Endothelial cell of umbilical vein (primary cell): ENCODE measurements around the gene PLEKHG5. TPM values are rescaled to one million over a fixed set of nuclear protein-coding genes. Genes with fewer than 3 reads are reported as not detected.

ENCODE experiments used
- BruUV-seq: library from RNA; stranded (reverse); fragments of 400-500 nt; replicated peaks from 2 replicates; lab custom pipeline; 2021; lab: Mats Ljungman, UMichigan
- CTCF ChIA-PET: fragments of 300-600, 350-600 bp; sonication (Branson Sonifier 250); formaldehyde crosslinking; loops from one replicate; lab custom pipeline; 2021; ENCODE audit warnings: antibody characterized with exemption, inconsistent platforms; lab: Charles Lee
- POLR2A ChIA-PET: fragments of 300-600, 350-600 bp; sonication (Branson Sonifier 250); formaldehyde crosslinking; loops from one replicate; lab custom pipeline; 2021; ENCODE audit warnings: antibody characterized with exemption, inconsistent platforms; lab: Charles Lee
- DNase-seq: peaks from one replicate; pipeline ENCODE4 v3.0.0-alpha.2; 2011; ENCODE audit warnings: low read depth, low spot score
- FAIRE-seq: peaks from 2 replicates; lab custom pipeline; 2011; peaks lifted over from hg19 to GRCh38; lab: Jason Lieb, UNC
- H2AFZ ChIP-seq: 2 replicates; pipeline ENCODE4 v1.6.0; 2012; ENCODE audit warnings: low read depth, low read length, control low read depth, inconsistent platforms
- H3K27ac ChIP-seq: 2 replicates; pipeline ENCODE4 v1.5.1; 2011; ENCODE audit warnings: low read depth, mild to moderate bottlenecking, control low read depth, low read length, moderate library complexity; ENCODE audit not compliant: insufficient read depth
- H3K27me3 ChIP-seq, 2 experiments: 2 replicates each; pipeline versions ENCODE4 v1.6.0 to v1.6.1; 2011; ENCODE audit warnings: low read length in 2 of 2, mixed read lengths in 1 of 2; ENCODE audit not compliant: control insufficient read depth in 2 of 2, insufficient read depth in 2 of 2
- H3K36me3 ChIP-seq, 2 experiments: 2 replicates in 1 of 2; 3 replicates in 1 of 2; pipeline ENCODE4 v1.5.1; 2011; ENCODE audit warnings: low read length in 2 of 2, mild to moderate bottlenecking in 1 of 2, moderate library complexity in 1 of 2; ENCODE audit not compliant: control insufficient read depth in 2 of 2, insufficient read depth in 2 of 2; ENCODE audit errors: extremely low read depth in 1 of 2
- H3K4me1 ChIP-seq: 3 replicates; pipeline ENCODE4 v1.5.1; 2011; ENCODE audit warnings: mild to moderate bottlenecking, low read length; ENCODE audit not compliant: control insufficient read depth, insufficient read depth; ENCODE audit errors: extremely low read depth
- H3K4me2 ChIP-seq: 2 replicates; pipeline ENCODE4 v1.6.1; 2011; ENCODE audit warnings: low read length, control low read depth, mixed read lengths; ENCODE audit not compliant: insufficient read depth
- H3K4me3 ChIP-seq, 3 experiments: fragments of 200-600 bp in 1 of 3; sonication (generic), shearing (Covaris generic) in 1 of 3; replicated peaks in 1 of 3; 2 replicates each; pipeline ENCODE4 v1.5.1; 2011 to 2016; ENCODE audit warnings: control low read depth in 3 of 3, low read length in 3 of 3, mild to moderate bottlenecking in 2 of 3, inconsistent platforms in 1 of 3, low read depth in 1 of 3, moderate library complexity in 1 of 3; ENCODE audit not compliant: insufficient read depth in 1 of 3
- H3K79me2 ChIP-seq: 2 replicates; pipeline ENCODE4 v1.6.0; 2012; ENCODE audit warnings: low read length, inconsistent platforms; ENCODE audit not compliant: control insufficient read depth, insufficient read depth
- H3K9ac ChIP-seq: replicated peaks from 2 replicates; pipeline ENCODE3; 2011; ENCODE audit warnings: low read length, control low read depth; ENCODE audit not compliant: insufficient read depth; ENCODE audit errors: extremely low read depth
- H3K9me1 ChIP-seq: replicated peaks from 3 replicates; pipeline ENCODE4 v1.6.0; 2011; ENCODE audit warnings: mild to moderate bottlenecking, low read length; ENCODE audit not compliant: control insufficient read depth, insufficient read depth; ENCODE audit errors: extremely low read depth
- H3K9me3 ChIP-seq: replicated peaks from 2 replicates; pipeline ENCODE4 v1.5.1; 2012; ENCODE audit warnings: low read length, inconsistent platforms; ENCODE audit not compliant: control insufficient read depth, insufficient read depth
- H4K20me1 ChIP-seq: replicated peaks from 2 replicates; pipeline ENCODE3; 2011; ENCODE audit warnings: mild to moderate bottlenecking, low read length; ENCODE audit not compliant: control insufficient read depth, insufficient read depth; ENCODE audit errors: extremely low read depth
- EZH2 ChIP-seq: IDR thresholded peaks from 2 replicates; pipeline ENCODE4 v1.6.1; 2012; ENCODE audit warnings: borderline replicate concordance, low read depth, mild to moderate bottlenecking, moderate library complexity, low read length, inconsistent platforms; ENCODE audit not compliant: severe bottlenecking
- FOS ChIP-seq: IDR thresholded peaks from 2 replicates; pipeline ENCODE4 v1.6.1; 2011; ENCODE audit warnings: mild to moderate bottlenecking, low read length, moderate library complexity, borderline replicate concordance; ENCODE audit not compliant: insufficient read depth
- GATA2 ChIP-seq: IDR thresholded peaks from 2 replicates; pipeline ENCODE4 v1.7.0; 2011; ENCODE audit warnings: low read depth, mild to moderate bottlenecking, moderate library complexity, mixed read lengths, low read length; ENCODE audit not compliant: insufficient read length, insufficient read depth
- JUN ChIP-seq: IDR thresholded peaks from 2 replicates; pipeline ENCODE4 v1.6.1; 2011; ENCODE audit warnings: borderline replicate concordance, low read depth; ENCODE audit not compliant: insufficient read length, insufficient read depth
- MYC ChIP-seq: IDR thresholded peaks from one replicate; pipeline ENCODE4 v1.6.1; 2011; ENCODE audit warnings: mild to moderate bottlenecking, low read depth, low read length
- POLR2A ChIP-seq: IDR thresholded peaks from 2 replicates; pipeline ENCODE4 v1.6.1; 2012; ENCODE audit warnings: low read depth, mild to moderate bottlenecking, control low read depth, low read length
- POLR2AphosphoS5 ChIP-seq: IDR thresholded peaks from 2 replicates; pipeline ENCODE4 v1.6.1; 2012; ENCODE audit warnings: low read depth, mild to moderate bottlenecking, control low read depth, low read length, moderate library complexity; ENCODE audit not compliant: insufficient read depth
- dilution Hi-C: fragments of 300-500 bp; cut with MboI; formaldehyde crosslinking; loops from one replicate; pipeline ENCODE4 v1.15.0; 2019; ENCODE audit warnings: low sequenced_read_pairs; ENCODE audit not compliant: extremely low pct_ligation_motif_present
- intact Hi-C: fragments of 100-400 bp; cut with micrococcal nuclease; formaldehyde crosslinking; loops from one replicate; pipeline ENCODE4 v1.10.0; 2022
- polyA plus RNA-seq, 4 experiments: library from polyadenylated mRNA; depleted of rRNA in 3 of 4; stranded (reverse) in 3 of 4; unstranded in 1 of 4; fragments of >200 nt; gene quantifications; 2 replicates each; pipeline versions ENCODE4 v1.2.1 to v1.2.3, GENCODE V29; 2011 to 2012; ENCODE audit warnings: missing spikeins in 1 of 4
- total RNA-seq: library from RNA; stranded (reverse); gene quantifications from 2 replicates; pipeline ENCODE4 v1.2.3, GENCODE V29; 2021
- TF ChIP-seq, protein P1 (sequence below), 2 donors: IDR thresholded peaks; 1 replicate in 1 of 2; 2 replicates in 1 of 2; pipeline ENCODE4 v1.5.1; 2011; ENCODE audit warnings: low read length in 2 of 2, mild to moderate bottlenecking in 2 of 2, moderate library complexity in 2 of 2, control low read depth in 1 of 2, inconsistent platforms in 1 of 2, low read depth in 1 of 2; ENCODE audit not compliant: insufficient read depth in 1 of 2; ENCODE audit errors: extremely low read depth in 1 of 2
- TF ChIP-seq, protein P2 (sequence below): IDR thresholded peaks from 2 replicates; pipeline ENCODE4 v1.6.1; 2011; ENCODE audit not compliant: insufficient read depth, insufficient read length

The PLEKHG5 gene
- total and polyA plus RNA-seq, 2 donors (not counting 3 experiments of a cell fraction or from before 2014, with no cell fraction given), result 30.6 to 56.9 TPM

DNA sequence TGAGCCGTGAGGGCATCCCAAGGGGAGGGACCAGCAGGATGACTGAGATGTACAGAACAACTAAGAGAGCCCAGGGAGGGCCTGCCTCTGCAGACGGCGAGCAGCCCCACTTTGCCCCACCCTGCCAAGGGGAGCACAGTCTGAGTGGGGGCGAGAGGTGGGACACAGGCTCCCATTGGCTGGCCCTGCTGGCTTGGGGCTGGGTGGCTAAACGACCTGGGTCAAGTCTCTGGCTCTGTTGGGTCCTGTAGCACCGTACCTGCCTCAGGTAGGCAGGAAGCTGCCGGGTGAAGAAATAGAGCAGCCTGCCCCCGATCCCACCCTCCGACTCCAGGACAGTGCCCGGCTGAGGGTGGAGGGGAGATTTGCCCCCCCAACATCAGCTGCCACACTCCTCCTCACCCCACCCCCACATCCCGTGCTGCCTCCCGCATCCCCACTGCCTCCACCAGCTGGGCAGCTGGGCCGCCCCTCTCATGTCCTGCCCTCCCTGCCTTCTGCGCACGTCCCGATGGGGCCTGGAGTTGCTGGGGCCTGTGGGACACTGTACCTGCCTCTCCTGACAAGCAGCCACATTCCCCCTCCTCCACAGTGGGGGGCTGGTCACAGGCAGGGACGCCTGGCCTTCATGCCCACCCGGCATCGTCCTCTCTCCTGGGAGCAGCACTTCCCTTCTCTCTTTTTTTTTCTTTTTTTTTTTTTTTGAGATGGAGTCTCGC is 12.6 kb upstream of the PLEKHG5 start:
- Histone ChIP-seq H3K4me1 (peaks cover 3% of the 10 kb centered on the region), H3K9me1 (no peaks in the 10 kb centered on the region), H3K27me3 (no peaks in the 10 kb centered on the region), H3K27ac (no peak overlapping the region), H3K79me2 (no peaks in the 10 kb centered on the region), H3K9me3 (no peaks in the 10 kb centered on the region), H4K20me1 (no peaks in the 10 kb centered on the region), H3K36me3 (no peaks in the 10 kb centered on the region), H3K4me3 (no peak overlapping the region), H3K9ac (no peak overlapping the region), H2AFZ (no peak overlapping the region), H3K4me2 (no peak overlapping the region)
- ChIA-PET POLR2A (no interaction called here), CTCF (interaction anchor here (2.5 to 3.5 kb wide), 2 partner anchors 19 to 20 kb away, joined by 17 to 28 read pairs; no protein-coding TSS in a partner anchor)
- DNase-seq (no peak), FAIRE-seq (no peak)
- no TSS peak for BruUV-seq
- intact Hi-C loops, result no loop called here
- no peak for TF ChIP-seq FOS
- dilution Hi-C loops, result no loop called here

DNA sequence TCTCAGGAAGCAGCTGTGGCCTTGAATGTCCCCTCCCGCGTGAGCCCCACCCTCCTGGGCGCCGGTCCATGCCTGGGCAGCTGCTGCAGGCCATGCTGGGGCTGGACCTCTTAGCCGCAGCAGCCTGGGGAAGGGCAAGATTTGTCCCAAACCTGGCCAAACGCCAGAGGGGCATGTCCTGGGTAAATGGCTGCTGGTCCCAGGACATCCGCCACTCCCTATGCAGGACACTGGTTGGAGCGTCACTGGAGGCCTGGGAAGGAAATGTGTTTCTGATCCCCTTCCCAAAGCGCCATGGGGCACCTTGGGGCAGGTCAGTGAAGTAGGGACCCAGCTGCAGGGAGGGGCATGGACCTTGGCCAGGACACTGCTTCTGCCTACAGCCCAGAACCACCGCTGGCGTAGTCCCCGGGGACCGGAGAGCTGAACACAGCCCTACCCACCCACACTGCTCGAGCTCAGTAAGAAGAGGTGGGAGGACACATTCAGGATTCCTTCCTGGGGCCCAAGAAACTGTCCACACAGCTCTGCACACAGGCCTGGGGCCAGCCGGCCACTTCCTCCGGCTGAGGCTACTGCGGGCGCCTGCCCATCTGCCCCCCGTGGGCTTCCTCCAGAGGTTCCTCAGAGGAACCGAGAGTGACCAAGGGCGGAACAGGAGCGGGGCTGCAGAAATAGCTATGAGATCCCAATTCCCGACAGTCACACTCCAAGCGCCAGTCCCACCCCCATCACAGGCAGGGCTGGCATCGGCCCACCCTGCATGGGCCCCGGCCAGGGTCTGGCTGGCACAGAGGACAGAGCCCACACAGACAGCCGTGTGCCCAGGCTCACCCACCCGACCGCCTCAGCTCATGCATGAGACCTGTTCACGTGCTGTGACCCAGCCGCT is 10.8 kb upstream of the PLEKHG5 start:
- H3K27me3 ChIP-seq, result no peaks in the 10 kb centered on the region
- intact Hi-C loops (no loop called here), dilution Hi-C loops (no loop called here)
- no peak overlapping the region for H3K9ac ChIP-seq
- H3K9me3 ChIP-seq, result no peaks in the 10 kb centered on the region
- FAIRE-seq (peak; percentile 37), DNase-seq (peak; percentile 45)
- H3K4me3 ChIP-seq, result no peak overlapping the region
- ChIA-PET CTCF (interaction anchor here (0.9 to 5.6 kb wide), 5 partner anchors 12 to 255 kb away, joined by 3 to 36 read pairs (median 3); partner anchors contain the start of gene PLEKHG5), POLR2A (no interaction called here)
- H3K27ac ChIP-seq, result no peak overlapping the region
- H3K4me2 ChIP-seq, result no peak overlapping the region
- H3K9me1 ChIP-seq, result no peaks in the 10 kb centered on the region
- no TSS peak for BruUV-seq
- H2AFZ ChIP-seq, result no peak overlapping the region
- H4K20me1 ChIP-seq, result no peaks in the 10 kb centered on the region
- H3K4me1 ChIP-seq, result peaks cover 3% of the 10 kb centered on the region
- TF ChIP-seq POLR2AphosphoS5 (no peak), GATA2 (no peak), FOS (no peak), POLR2A (no peak), MYC (no peak), EZH2 (no peak), JUN (no peak)
- TF ChIP-seq, protein P1, sequence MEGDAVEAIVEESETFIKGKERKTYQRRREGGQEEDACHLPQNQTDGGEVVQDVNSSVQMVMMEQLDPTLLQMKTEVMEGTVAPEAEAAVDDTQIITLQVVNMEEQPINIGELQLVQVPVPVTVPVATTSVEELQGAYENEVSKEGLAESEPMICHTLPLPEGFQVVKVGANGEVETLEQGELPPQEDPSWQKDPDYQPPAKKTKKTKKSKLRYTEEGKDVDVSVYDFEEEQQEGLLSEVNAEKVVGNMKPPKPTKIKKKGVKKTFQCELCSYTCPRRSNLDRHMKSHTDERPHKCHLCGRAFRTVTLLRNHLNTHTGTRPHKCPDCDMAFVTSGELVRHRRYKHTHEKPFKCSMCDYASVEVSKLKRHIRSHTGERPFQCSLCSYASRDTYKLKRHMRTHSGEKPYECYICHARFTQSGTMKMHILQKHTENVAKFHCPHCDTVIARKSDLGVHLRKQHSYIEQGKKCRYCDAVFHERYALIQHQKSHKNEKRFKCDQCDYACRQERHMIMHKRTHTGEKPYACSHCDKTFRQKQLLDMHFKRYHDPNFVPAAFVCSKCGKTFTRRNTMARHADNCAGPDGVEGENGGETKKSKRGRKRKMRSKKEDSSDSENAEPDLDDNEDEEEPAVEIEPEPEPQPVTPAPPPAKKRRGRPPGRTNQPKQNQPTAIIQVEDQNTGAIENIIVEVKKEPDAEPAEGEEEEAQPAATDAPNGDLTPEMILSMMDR (IDR thresholded peaks at IDR 0.05; ENCODE audit: extremely low read depth in 1 of 2, insufficient read depth in 1 of 2, low read depth in 1 of 2, low read length in 2 of 2), result no peak
- TF ChIP-seq, protein P2, sequence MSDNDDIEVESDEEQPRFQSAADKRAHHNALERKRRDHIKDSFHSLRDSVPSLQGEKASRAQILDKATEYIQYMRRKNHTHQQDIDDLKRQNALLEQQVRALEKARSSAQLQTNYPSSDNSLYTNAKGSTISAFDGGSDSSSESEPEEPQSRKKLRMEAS, result no peak
- no peaks in the 10 kb centered on the region for H3K79me2 ChIP-seq
- H3K36me3 ChIP-seq, result no peaks in the 10 kb centered on the region
